Body of pancreas (tissue), 4 donors: ENCODE results near the gene MAD1L1. TPM values are rescaled to one million over a fixed set of nuclear protein-coding genes. Genes with fewer than 3 reads are reported as not detected.

Source experiments
- ATAC-seq: fragments of 150-250 bp; one replicate; pipeline ENCODE4 v1.9.1; 2016
- DNase-seq, 4 donors: peaks; one replicate each; pipeline ENCODE4 v3.0.0-alpha.2; 2019
- H3K27ac ChIP-seq, 4 donors: fragments of 200-600 bp; sonication (generic); 1 replicate in 3 of 4; 2 replicates in 1 of 4; pipeline versions ENCODE4 v1.5.1 to v1.6.1; 2016 to 2019; ENCODE audit warnings: mild to moderate bottlenecking in 1 of 4, mixed read lengths in 1 of 4, moderate library complexity in 1 of 4
- H3K27me3 ChIP-seq, 2 donors: fragments of 200-600 bp; sonication (generic); one replicate each; pipeline ENCODE4 v1.6.0; 2016; ENCODE audit warnings: mild to moderate bottlenecking in 1 of 2
- H3K36me3 ChIP-seq, 2 donors: fragments of 200-600 bp; sonication (generic); replicated peaks in 1 of 2; 2 replicates each; pipeline ENCODE4 v1.5.1; 2016; ENCODE audit warnings: low read depth in 2 of 2; ENCODE audit not compliant: insufficient read depth in 1 of 2
- H3K4me1 ChIP-seq: fragments of 200-600 bp; sonication (generic); one replicate; pipeline ENCODE4 v1.6.0; 2016
- H3K4me3 ChIP-seq, 2 donors: fragments of 200-600 bp; sonication (generic); 1 replicate in 1 of 2; 2 replicates in 1 of 2; pipeline ENCODE4 v1.5.1; 2016 to 2019
- H3K9me3 ChIP-seq, 3 donors: fragments of 200-600 bp; sonication (generic); 1 replicate in 2 of 3; 2 replicates in 1 of 3; pipeline ENCODE4 v1.5.1; 2016
- POLR2A ChIP-seq, 3 donors: fragments of 450-650 bp; IDR thresholded peaks; one replicate each; pipeline ENCODE4 v1.6.1; 2016; ENCODE audit warnings: antibody characterized with exemption in 3 of 3, mild to moderate bottlenecking in 2 of 3
- WGBS, 2 donors: methylation state at CpG; one replicate each; pipeline ENCODE4 v1.1.5; 2017; 5-methylcytosine and 5-hydroxymethylcytosine counted together
- intact Hi-C: fragments of 100-400 bp; cut with DNase I; formaldehyde crosslinking; loops from one replicate; pipeline ENCODE4 v1.15.1; 2023
- total RNA-seq, 2 donors: library from RNA; depleted of rRNA; stranded (reverse); fragments of >200 nt; gene quantifications; one replicate each; pipeline ENCODE4 v1.1.0, GENCODE V29; 2016
- TF ChIP-seq, protein P1 (sequence below), 7 experiments: fragments of 450-650 bp in 4 of 7; fragments of 200-600 bp in 3 of 7; sonication (generic) in 3 of 7; IDR thresholded peaks; one replicate each; pipeline ENCODE4 v1.5.1; 2016 to 2019; ENCODE audit warnings: antibody characterized with exemption in 7 of 7

The MAD1L1 gene
- total RNA-seq, 2 donors from 2014 or later = 14.0 to 66.9 TPM

DNA sequence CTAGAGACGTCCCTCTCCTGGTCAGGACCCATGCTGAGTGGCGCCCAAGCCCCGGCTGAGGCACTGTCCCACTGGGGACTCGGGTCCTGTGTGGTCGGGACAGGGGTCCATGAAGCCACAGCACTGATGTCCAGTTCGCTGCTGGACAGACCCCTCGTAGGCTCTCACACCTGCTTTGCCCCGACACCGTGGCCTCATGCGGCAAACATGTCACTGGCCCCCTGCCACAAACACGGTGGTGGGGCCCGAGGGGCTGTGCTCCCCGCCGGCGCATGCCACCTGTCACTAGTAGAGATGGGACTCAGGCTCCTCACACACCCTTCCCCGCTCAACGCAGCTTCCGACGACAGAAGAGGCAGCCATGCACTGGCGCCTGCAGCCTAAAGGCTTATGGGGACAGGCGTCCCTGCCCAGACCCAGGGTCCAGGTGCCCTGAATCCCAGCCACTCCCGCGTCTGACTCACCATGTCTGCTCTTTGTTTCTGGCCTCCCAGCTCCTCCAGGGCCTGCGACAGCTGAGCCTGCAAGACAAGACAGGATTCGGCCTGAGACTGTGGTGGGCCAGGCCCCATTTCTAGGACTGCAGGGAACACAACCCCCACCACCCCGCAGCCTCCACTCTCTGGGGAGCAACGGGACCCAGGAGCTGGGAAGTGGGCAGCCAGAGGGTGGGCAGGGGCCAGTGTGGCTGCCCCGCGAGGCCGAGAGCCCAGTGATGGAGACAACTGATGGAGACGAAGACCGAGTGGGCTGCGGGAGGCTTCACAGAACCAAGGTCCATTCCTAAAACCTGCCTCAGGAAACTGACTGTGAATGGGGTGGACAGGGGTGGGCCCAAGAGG lies 230.9 kb downstream of the MAD1L1 start:
- ATAC-seq = no peak
- Histone ChIP-seq H3K4me1 (no peaks in the 10 kb centered on the region), H3K4me3 (no peak overlapping the region), H3K27ac (no peak overlapping the region), H3K36me3 (no peaks in the 10 kb centered on the region), H3K27me3 (no peaks in the 10 kb centered on the region), H3K9me3 (no peaks in the 10 kb centered on the region)
- TF ChIP-seq, protein P1, sequence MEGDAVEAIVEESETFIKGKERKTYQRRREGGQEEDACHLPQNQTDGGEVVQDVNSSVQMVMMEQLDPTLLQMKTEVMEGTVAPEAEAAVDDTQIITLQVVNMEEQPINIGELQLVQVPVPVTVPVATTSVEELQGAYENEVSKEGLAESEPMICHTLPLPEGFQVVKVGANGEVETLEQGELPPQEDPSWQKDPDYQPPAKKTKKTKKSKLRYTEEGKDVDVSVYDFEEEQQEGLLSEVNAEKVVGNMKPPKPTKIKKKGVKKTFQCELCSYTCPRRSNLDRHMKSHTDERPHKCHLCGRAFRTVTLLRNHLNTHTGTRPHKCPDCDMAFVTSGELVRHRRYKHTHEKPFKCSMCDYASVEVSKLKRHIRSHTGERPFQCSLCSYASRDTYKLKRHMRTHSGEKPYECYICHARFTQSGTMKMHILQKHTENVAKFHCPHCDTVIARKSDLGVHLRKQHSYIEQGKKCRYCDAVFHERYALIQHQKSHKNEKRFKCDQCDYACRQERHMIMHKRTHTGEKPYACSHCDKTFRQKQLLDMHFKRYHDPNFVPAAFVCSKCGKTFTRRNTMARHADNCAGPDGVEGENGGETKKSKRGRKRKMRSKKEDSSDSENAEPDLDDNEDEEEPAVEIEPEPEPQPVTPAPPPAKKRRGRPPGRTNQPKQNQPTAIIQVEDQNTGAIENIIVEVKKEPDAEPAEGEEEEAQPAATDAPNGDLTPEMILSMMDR (IDR thresholded peaks at IDR 0.05) = no peak
- no peak for TF ChIP-seq POLR2A (IDR thresholded peaks at IDR 0.05)
- intact Hi-C loops = no loop called here
- WGBS, 2 donors = 88 to 92% methylated on average over 21 to 33 of the region's 33 CpGs
- DNase-seq = peak in 1 of 4 donors; percentile 4

DNA sequence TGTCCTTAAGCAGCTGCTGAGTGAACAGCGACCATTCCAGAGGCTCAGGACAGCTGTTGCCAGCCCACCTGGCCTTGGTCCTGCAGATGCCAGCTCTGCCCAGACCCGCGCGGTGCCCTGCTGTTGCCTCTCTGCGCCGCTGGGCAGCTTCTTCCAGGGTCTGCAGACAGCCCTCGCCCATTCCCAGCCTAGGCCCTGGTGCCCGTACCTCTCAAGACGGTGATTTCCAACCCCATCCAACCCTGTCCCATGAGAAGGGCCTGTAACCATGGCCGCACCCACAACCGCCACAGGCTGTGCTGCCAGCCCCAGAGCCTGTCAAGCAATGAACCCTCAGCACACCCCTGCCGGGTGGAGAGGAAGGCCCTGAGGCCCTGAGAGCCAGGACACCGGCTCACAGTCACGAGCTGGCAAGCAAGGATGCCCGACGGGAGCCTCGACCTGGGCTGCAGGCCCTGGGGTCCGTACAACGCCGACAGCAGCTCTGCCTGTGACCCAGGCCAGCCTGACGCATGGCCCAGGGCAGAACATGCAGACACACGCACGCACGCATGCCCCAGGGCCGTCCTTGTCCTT lies 231.9 kb downstream of the MAD1L1 start:
- Histone ChIP-seq H3K4me3 (no peak overlapping the region), H3K9me3 (no peaks in the 10 kb centered on the region), H3K4me1 (no peaks in the 10 kb centered on the region), H3K36me3 (no peaks in the 10 kb centered on the region), H3K27ac (no peak overlapping the region), H3K27me3 (no peaks in the 10 kb centered on the region)
- DNase-seq (peak in 1 of 4 donors; percentile 5), ATAC-seq (no peak)
- 89 to 93% methylated on average over 13 to 22 of the region's 25 CpGs for WGBS, 2 donors
- intact Hi-C loops = no loop called here
- TF ChIP-seq, protein P1 (IDR thresholded peaks at IDR 0.05) = no peak
- no peak for TF ChIP-seq POLR2A (IDR thresholded peaks at IDR 0.05)

DNA sequence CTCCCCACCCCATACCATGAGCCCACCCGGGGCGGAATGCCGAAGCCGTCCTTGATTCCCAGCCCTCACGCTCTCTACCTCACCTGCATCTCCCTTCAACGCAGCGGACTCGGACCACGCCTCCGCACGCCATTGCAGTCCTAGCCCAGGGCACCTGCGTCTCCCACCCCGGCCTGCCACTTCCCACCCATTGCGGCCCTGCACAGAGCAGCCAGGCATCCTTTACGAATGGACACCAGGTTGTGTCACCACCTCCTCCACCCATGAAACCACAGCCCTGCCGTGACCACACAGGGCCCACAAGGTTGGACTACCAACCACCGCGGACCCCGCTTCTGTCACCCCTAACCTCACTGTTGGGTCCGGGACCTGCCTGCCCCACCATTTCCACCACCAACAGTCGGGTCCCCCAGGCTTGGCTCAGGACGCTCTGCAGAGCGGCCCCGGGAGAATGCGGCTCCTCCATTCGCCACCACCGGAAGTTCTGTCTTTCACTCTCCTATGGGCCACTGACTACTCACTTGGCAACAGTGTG lies 232.5 kb downstream of the MAD1L1 start:
- no peaks in the 10 kb centered on the region for H3K9me3 ChIP-seq
- H3K27me3 ChIP-seq = no peaks in the 10 kb centered on the region
- H3K27ac ChIP-seq = no peak overlapping the region
- ATAC-seq (no peak), DNase-seq (no peak)
- no peak for TF ChIP-seq POLR2A (IDR thresholded peaks at IDR 0.05)
- TF ChIP-seq, protein P1 (IDR thresholded peaks at IDR 0.05) = no peak
- no peaks in the 10 kb centered on the region for H3K4me1 ChIP-seq
- no peak overlapping the region for H3K4me3 ChIP-seq
- intact Hi-C loops = no loop called here
- H3K36me3 ChIP-seq = no peaks in the 10 kb centered on the region
- WGBS, 2 donors = 95 to 96% methylated on average over 27 of the region's 27 CpGs

DNA sequence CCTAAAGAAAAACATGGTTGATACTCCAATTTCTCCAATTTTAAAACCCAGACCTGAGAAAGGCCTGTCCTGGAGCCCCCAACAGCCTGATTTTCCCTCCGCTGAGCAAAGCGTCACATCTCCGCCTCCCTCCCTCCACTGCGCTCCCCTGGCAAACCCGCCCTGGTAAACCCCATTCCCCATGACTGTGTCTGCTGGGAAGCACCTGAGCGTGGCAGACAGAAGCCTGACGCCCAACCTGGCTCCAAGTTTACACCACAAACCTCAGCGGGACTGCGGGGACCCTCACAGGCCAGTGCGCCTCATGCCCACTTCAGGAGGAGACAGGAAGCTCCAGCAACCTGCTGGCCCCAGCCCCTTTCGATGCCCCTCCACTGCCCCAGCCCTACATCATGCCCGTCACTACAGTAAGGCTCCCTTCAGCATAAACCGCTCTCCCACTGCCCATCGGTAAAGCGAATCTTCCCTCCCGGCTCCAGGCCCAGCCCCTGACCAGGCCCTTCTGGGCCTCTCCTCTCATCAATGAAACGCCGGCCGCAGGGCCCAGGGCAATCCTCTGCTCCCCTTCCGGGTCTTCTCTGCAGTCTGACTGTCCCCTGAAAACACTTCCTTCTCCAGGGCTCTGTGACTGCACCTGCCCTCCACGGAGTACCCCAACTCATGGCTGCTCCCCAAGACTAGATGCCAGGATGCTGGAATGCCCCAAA lies 233.3 kb downstream of the MAD1L1 start:
- DNase-seq = no peak
- intact Hi-C loops = loop anchor here (10.0 kb wide), 1 partner anchor 55 kb away; no protein-coding TSS in a partner anchor

More for the DNA sequence above, 233.3 kb downstream of the MAD1L1 start:
- Histone ChIP-seq H3K27me3 (no peaks in the 10 kb centered on the region), H3K36me3 (no peaks in the 10 kb centered on the region), H3K4me1 (no peaks in the 10 kb centered on the region), H3K9me3 (no peaks in the 10 kb centered on the region), H3K4me3 (no peak overlapping the region), H3K27ac (no peak overlapping the region)
- ATAC-seq = no peak
- 93 to 96% methylated on average over 21 of the region's 21 CpGs for WGBS, 2 donors
- TF ChIP-seq POLR2A (IDR thresholded peaks at IDR 0.05) = no peak
- TF ChIP-seq, protein P1 (IDR thresholded peaks at IDR 0.05) = no peak
